GM12872 (cell line): ENCODE data around the gene PDGFC.

Experiments used
- TF ChIP-seq, protein P1 (sequence below): IDR thresholded peaks from 3 replicates; pipeline ENCODE4 v1.5.1; 2011; ENCODE audit warnings: low read depth, mild to moderate bottlenecking, low read length, moderate library complexity; ENCODE audit not compliant: insufficient read depth

PDGFC gene

DNA sequence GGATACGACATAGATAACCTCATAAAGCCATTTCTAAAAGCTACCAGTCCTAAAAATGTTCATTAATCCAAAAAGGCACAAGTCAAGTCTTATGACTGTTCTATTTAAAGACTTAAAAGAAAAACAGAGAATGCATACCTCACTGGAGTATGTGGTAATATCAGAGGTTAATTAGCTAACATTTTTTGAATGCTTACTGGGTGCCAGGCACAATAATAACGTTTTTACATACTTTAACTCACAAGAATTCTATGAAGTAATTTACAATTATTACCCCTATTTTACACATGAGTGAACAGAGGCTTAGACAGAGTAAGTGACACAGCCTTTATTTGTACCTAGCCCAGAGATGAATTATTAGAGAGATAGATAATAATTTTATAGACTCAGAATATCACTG is 207.5 kb downstream of the PDGFC start:
- TF ChIP-seq, protein P1, sequence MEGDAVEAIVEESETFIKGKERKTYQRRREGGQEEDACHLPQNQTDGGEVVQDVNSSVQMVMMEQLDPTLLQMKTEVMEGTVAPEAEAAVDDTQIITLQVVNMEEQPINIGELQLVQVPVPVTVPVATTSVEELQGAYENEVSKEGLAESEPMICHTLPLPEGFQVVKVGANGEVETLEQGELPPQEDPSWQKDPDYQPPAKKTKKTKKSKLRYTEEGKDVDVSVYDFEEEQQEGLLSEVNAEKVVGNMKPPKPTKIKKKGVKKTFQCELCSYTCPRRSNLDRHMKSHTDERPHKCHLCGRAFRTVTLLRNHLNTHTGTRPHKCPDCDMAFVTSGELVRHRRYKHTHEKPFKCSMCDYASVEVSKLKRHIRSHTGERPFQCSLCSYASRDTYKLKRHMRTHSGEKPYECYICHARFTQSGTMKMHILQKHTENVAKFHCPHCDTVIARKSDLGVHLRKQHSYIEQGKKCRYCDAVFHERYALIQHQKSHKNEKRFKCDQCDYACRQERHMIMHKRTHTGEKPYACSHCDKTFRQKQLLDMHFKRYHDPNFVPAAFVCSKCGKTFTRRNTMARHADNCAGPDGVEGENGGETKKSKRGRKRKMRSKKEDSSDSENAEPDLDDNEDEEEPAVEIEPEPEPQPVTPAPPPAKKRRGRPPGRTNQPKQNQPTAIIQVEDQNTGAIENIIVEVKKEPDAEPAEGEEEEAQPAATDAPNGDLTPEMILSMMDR, result no peak

DNA sequence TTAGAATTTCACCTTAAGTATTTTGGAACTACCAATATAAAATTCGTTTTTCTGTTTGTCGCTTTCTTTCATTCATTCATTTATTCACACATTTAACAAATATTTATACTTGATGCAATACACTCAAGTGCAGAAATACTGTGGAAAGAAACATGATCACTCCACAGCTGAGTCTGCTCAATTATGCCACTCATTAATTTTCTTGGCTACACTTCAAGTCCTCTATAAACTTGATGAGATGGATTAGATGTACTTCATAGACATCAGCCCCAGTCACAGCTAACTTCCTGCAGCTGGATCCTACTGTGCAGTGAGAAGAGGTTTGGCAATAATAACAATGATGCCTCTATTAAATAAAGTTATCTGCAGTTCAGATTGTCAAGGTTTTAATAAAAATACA is 208.1 kb downstream of the PDGFC start:
- TF ChIP-seq, protein P1, result no peak

DNA sequence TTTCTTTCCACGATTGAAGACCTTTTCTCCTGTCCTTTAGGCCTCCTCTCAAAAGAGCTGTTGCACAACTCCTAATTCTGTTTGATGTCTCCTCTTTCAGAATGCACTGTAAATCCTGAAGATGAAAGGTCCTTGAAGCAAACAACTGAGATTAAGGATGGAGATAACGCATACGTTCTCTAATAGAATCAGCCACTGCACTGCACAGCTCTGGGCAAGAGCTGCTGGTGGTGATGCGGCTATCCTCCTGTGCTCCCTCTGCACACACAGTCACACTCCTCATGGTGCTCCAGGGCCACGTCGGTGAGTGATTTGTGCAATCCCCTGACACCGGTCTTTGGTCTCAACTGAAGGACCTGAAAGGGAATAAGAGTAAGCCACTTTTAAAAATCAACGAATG is 208.7 kb downstream of the PDGFC start:
- TF ChIP-seq, protein P1, result no peak

DNA sequence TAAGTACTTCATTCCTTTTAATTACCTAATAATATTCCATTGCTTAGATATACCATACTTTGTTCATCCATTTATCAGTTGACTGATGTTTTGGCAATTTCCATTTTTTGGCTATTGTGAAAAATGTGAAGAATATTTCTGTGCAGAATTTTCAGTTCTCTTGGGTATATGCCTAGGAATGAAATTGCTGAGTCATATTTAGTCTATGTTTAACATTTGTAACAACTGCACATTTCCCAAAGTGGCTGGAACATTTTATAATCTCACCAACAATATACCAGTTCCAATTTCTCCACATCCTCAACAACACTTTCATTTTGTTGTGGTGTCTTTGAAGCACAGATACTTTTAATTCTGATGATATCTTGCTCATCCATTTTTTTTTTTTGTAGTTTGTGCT is 215.5 kb downstream of the PDGFC start:
- TF ChIP-seq, protein P1, result no peak

DNA sequence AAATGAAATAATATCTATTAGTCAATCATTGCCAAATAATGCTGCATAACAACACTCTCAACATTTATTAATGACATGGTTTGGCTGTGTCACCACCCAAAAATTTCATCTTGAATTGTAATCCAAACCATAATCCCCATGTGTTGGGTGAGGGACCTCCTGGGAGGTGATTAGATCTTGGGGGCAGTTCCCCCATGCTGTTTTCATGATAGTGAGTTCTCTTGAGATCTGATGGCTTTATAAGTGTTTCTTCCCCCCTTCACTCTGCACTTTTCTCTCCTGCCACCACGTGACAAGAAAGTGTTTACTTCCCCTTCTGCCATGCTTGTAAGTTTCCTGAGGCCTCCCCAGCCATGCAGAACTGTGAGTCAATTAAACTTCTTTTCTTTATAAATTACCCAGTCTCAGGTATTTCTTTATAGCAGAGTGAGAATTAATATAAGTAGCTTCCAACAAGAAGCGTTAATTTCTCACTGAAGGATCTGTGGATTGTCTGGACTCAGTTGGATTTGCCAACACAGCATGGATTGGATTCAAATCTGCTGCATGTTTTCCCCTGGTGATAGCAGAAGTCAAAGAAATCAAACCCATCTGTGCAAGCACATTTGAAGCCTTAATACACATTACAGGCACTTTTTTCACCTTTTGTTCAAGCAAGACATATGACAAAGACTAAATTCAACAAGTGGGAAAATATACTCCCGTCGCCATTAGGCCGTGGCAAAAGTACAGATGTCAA is 216.6 kb downstream of the PDGFC start:
- TF ChIP-seq, protein P1, result no peak

DNA sequence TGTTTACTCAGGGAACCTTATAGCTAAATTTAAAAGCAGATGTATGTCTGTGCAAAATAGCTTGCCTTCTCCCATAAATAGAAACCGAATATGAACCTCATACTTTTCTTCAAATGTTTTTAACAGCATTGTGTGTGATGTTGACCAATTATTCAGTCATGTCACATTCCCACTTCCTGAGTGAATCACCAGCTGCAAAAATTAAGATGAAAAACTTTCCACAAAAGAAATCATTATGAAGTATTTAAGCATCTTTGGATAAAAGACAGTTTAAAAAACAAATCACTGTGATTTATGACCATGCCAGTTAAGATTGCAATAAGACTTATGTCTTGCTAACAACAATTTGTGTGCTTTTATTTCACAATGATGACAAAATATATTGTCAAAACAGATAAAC is 220.1 kb downstream of the PDGFC start:
- TF ChIP-seq, protein P1, result no peak

DNA sequence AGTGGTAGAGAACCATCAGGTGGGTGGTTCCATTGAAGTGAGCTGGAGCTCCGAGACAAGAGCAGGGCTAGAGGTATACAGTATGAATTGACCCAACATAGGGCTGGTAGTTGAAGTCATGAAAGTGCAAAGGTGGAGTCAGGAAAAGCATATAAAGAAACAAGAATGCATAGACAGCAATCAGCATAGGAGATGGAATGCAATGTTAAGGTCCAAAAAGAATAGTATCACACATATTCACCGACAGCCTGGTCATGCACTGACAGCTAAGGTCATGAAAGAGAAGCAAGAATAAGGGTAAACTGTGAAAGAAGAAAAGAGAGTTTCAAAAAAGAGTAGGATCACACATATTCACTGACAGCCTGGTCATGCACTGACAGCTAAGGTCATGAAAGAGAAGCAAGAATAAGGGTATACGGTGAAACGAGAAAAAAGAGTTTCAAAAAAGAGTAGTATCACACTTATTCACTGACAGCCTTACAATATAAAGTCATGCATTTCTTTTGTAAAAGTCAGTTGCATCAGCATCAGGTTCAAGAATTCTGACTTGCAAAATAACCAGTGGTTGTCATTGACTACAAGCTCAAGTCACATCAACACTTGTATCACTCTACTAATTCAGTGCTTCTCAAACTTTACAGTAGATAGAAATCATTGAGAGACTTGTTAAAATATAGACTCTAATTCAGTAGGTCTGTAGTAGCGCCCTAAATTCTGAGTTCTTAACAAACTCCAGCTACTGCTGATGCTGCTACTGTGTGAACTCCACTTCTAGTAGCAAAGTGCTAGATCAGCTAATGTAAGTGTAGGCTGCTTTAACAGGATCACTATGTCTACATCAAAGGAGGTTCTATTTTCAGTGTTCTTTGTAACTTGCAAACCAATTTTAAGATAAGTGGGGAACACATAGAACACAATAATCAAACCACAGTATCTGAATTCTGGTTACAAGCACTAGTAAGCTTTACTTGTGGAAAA is 221.9 kb downstream of the PDGFC start:
- TF ChIP-seq, protein P1, result no peak
